Body of pancreas (tissue), 4 donors: ENCODE results near the gene TTC9B. TPM values are rescaled to one million over a fixed set of nuclear protein-coding genes. Genes with fewer than 3 reads are reported as not detected.

ENCODE experiments used
- ATAC-seq: fragments of 150-250 bp; one replicate; pipeline ENCODE4 v1.9.1; 2016
- DNase-seq, 4 donors: peaks; one replicate each; pipeline ENCODE4 v3.0.0-alpha.2; 2019
- H3K27ac ChIP-seq, 4 donors: fragments of 200-600 bp; sonication (generic); 1 replicate in 3 of 4; 2 replicates in 1 of 4; pipeline versions ENCODE4 v1.5.1 to v1.6.1; 2016 to 2019; ENCODE audit warnings: mild to moderate bottlenecking in 1 of 4, mixed read lengths in 1 of 4, moderate library complexity in 1 of 4
- H3K27me3 ChIP-seq, 2 donors: fragments of 200-600 bp; sonication (generic); one replicate each; pipeline ENCODE4 v1.6.0; 2016; ENCODE audit warnings: mild to moderate bottlenecking in 1 of 2
- H3K36me3 ChIP-seq, 2 donors: fragments of 200-600 bp; sonication (generic); replicated peaks in 1 of 2; 2 replicates each; pipeline ENCODE4 v1.5.1; 2016; ENCODE audit warnings: low read depth in 2 of 2; ENCODE audit not compliant: insufficient read depth in 1 of 2
- H3K4me1 ChIP-seq: fragments of 200-600 bp; sonication (generic); one replicate; pipeline ENCODE4 v1.6.0; 2016
- H3K4me3 ChIP-seq, 2 donors: fragments of 200-600 bp; sonication (generic); 1 replicate in 1 of 2; 2 replicates in 1 of 2; pipeline ENCODE4 v1.5.1; 2016 to 2019
- H3K9me3 ChIP-seq, 3 donors: fragments of 200-600 bp; sonication (generic); 1 replicate in 2 of 3; 2 replicates in 1 of 3; pipeline ENCODE4 v1.5.1; 2016
- CTCF ChIP-seq, 7 experiments: fragments of 450-650 bp in 4 of 7; fragments of 200-600 bp in 3 of 7; sonication (generic) in 3 of 7; IDR thresholded peaks; one replicate each; pipeline ENCODE4 v1.5.1; 2016 to 2019; ENCODE audit warnings: antibody characterized with exemption in 7 of 7
- POLR2A ChIP-seq, 3 donors: fragments of 450-650 bp; IDR thresholded peaks; one replicate each; pipeline ENCODE4 v1.6.1; 2016; ENCODE audit warnings: antibody characterized with exemption in 3 of 3, mild to moderate bottlenecking in 2 of 3
- WGBS, 2 donors: methylation state at CpG; one replicate each; pipeline ENCODE4 v1.1.5; 2017; 5-methylcytosine and 5-hydroxymethylcytosine counted together
- intact Hi-C: fragments of 100-400 bp; cut with DNase I; formaldehyde crosslinking; loops from one replicate; pipeline ENCODE4 v1.15.1; 2023
- total RNA-seq, 2 donors: library from RNA; depleted of rRNA; stranded (reverse); fragments of >200 nt; gene quantifications; one replicate each; pipeline ENCODE4 v1.1.0, GENCODE V29; 2016

Gene TTC9B
- total RNA-seq, 2 donors from 2014 or later: not detected

- Histone ChIP-seq H3K4me1 (peaks cover 51% of the 10 kb centered on the region), H3K36me3 (no peaks in the 10 kb centered on the region), H3K4me3 (no peak overlapping the region), H3K27ac (peak overlapping the region in 3 of 4 donors; percentile 39 to 54 (median 48)), H3K9me3 (no peaks in the 10 kb centered on the region), H3K27me3 (no peaks in the 10 kb centered on the region)
- ATAC-seq: no peak
- intact Hi-C loops: no loop called here
- DNase-seq: no peak
- TF ChIP-seq POLR2A (IDR thresholded peaks at IDR 0.05) (no peak), CTCF (IDR thresholded peaks at IDR 0.05) (no peak)
- WGBS, 2 donors: 90 to 92% methylated on average over 3 to 6 of the region's 6 CpGs
These were observed 47.5 kb upstream of the TTC9B start for GRCh38 chr19:40265763-40266099.

- Histone ChIP-seq H3K27ac (no peak overlapping the region), H3K4me3 (no peak overlapping the region), H3K9me3 (no peaks in the 10 kb centered on the region), H3K36me3 (no peaks in the 10 kb centered on the region), H3K27me3 (no peaks in the 10 kb centered on the region), H3K4me1 (peaks cover 46% of the 10 kb centered on the region)
- 91 to 92% methylated on average over 13 to 22 of the region's 22 CpGs for WGBS, 2 donors
- TF ChIP-seq CTCF (IDR thresholded peaks at IDR 0.05): no peak
- TF ChIP-seq POLR2A (IDR thresholded peaks at IDR 0.05): no peak
- intact Hi-C loops: no loop called here
- DNase-seq (no peak), ATAC-seq (no peak)
These were observed 47.0 kb upstream of the TTC9B start for GRCh38 chr19:40265055-40265762.

- ATAC-seq (no peak), DNase-seq (no peak)
- Histone ChIP-seq H3K4me1 (peaks cover 39% of the 10 kb centered on the region), H3K36me3 (no peaks in the 10 kb centered on the region), H3K27me3 (no peaks in the 10 kb centered on the region), H3K9me3 (no peaks in the 10 kb centered on the region), H3K27ac (no peak overlapping the region), H3K4me3 (no peak overlapping the region)
- intact Hi-C loops: no loop called here
- WGBS, 2 donors: 88 to 92% methylated on average over 15 to 19 of the region's 19 CpGs
- no peak for TF ChIP-seq CTCF (IDR thresholded peaks at IDR 0.05)
- no peak for TF ChIP-seq POLR2A (IDR thresholded peaks at IDR 0.05)
These were observed 46.3 kb upstream of the TTC9B start for GRCh38 chr19:40264314-40265054.

GRCh38 chr19:40263440-40264313, 45.5 kb upstream of the TTC9B start:
- H3K27me3 ChIP-seq: no peaks in the 10 kb centered on the region
- H3K4me3 ChIP-seq: no peak overlapping the region
- peaks cover 33% of the 10 kb centered on the region for H3K4me1 ChIP-seq
- ATAC-seq (no peak), DNase-seq (no peak)
- WGBS, 2 donors: 89 to 94% methylated on average over 16 to 24 of the region's 24 CpGs
- H3K36me3 ChIP-seq: no peaks in the 10 kb centered on the region
- no peak overlapping the region for H3K27ac ChIP-seq
- intact Hi-C loops: no loop called here
- TF ChIP-seq CTCF (IDR thresholded peaks at IDR 0.05) (no peak), POLR2A (IDR thresholded peaks at IDR 0.05) (no peak)
- no peaks in the 10 kb centered on the region for H3K9me3 ChIP-seq
